Mesendoderm (in vitro differentiated cells): ENCODE measurements around the gene HK2.

Source experiments
- DNase-seq: peaks from one replicate; pipeline ENCODE4 v3.0.0; 2013
- H2AK5ac ChIP-seq: 2 replicates; pipeline ENCODE4 v1.6.1; 2013; ENCODE audit warnings: low read length, inconsistent platforms
- H2BK120ac ChIP-seq: 2 replicates; pipeline ENCODE4 v1.6.1; 2013; ENCODE audit warnings: low read depth, mild to moderate bottlenecking, low read length, moderate library complexity, mixed read lengths
- H2BK15ac ChIP-seq: replicated peaks from 2 replicates; pipeline ENCODE4 v1.6.1; 2013; ENCODE audit warnings: low read depth, mild to moderate bottlenecking, moderate library complexity
- H2BK5ac ChIP-seq: 2 replicates; pipeline ENCODE4 v1.6.1; 2013; ENCODE audit warnings: low read length, inconsistent platforms
- H3K18ac ChIP-seq: 2 replicates; pipeline ENCODE4 v1.6.1; 2013; ENCODE audit warnings: mild to moderate bottlenecking, low read length, mixed read lengths
- H3K23ac ChIP-seq: one replicate; pipeline ENCODE4 v1.6.1; 2013; ENCODE audit warnings: low read length
- H3K27ac ChIP-seq: 2 replicates; pipeline ENCODE4 v1.5.1; 2013; ENCODE audit warnings: low read depth, mild to moderate bottlenecking, inconsistent platforms, low read length, moderate library complexity
- H3K27me3 ChIP-seq: 2 replicates; pipeline ENCODE4 v1.6.1; 2013; ENCODE audit warnings: low read length, control low read depth, mild to moderate bottlenecking, inconsistent platforms; ENCODE audit not compliant: insufficient read depth, poor library complexity
- H3K36me3 ChIP-seq: 2 replicates; pipeline ENCODE4 v1.6.1; 2013; ENCODE audit warnings: low read length, inconsistent platforms; ENCODE audit not compliant: control insufficient read depth, insufficient read depth
- H3K4ac ChIP-seq: one replicate; pipeline ENCODE4 v1.6.1; 2013; ENCODE audit warnings: low read depth, mild to moderate bottlenecking, low read length, moderate library complexity
- H3K4me1 ChIP-seq: 2 replicates; pipeline ENCODE4 v1.6.1; 2013; ENCODE audit warnings: low read depth, low read length, inconsistent platforms; ENCODE audit not compliant: control insufficient read depth
- H3K4me2 ChIP-seq: 2 replicates; pipeline ENCODE4 v1.6.1; 2013; ENCODE audit warnings: low read length
- H3K4me3 ChIP-seq: 2 replicates; pipeline ENCODE4 v1.5.1; 2013; ENCODE audit warnings: mild to moderate bottlenecking, low read length
- H3K56ac ChIP-seq: one replicate; pipeline ENCODE4 v1.6.1; 2013; ENCODE audit warnings: low read length
- H3K79me1 ChIP-seq: 2 replicates; pipeline ENCODE4 v1.6.1; 2013; ENCODE audit warnings: low read length, inconsistent platforms
- H3K79me2 ChIP-seq: 2 replicates; pipeline ENCODE4 v1.6.1; 2013; ENCODE audit warnings: mild to moderate bottlenecking, low read length; ENCODE audit not compliant: control insufficient read depth, insufficient read depth
- H3K9ac ChIP-seq: 2 replicates; pipeline ENCODE4 v1.6.1; 2013; ENCODE audit warnings: low read length, inconsistent platforms
- H4K5ac ChIP-seq: one replicate; pipeline ENCODE4 v1.6.1; 2013; ENCODE audit warnings: low read length
- H4K8ac ChIP-seq: one replicate; pipeline ENCODE4 v1.6.1; 2013; ENCODE audit warnings: low read depth, mild to moderate bottlenecking, control low read depth, low read length, moderate library complexity
- WGBS: extraction: QIAGEN DNeasy Blood & Tissue Kit; methylation state at CpG from one replicate; pipeline ENCODE4 v1.1.7; 2013; ENCODE audit warnings: low lambda C conversion rate, missing lambda C conversion rate; ENCODE audit not compliant: insufficient coverage; ENCODE audit errors: extremely low coverage; 5-methylcytosine and 5-hydroxymethylcytosine counted together

The HK2 gene

GRCh38 chr2:74817304-74817675, 16.6 kb upstream of the HK2 start:
- WGBS = no CpG with 5 or more reads among the region's 1 CpG
- Histone ChIP-seq H4K8ac (no peak overlapping the region), H4K5ac (no peak overlapping the region), H3K27me3 (no peaks in the 10 kb centered on the region), H2BK5ac (no peak overlapping the region), H2BK120ac (no peak overlapping the region), H3K4me1 (peaks cover 9% of the 10 kb centered on the region), H3K4me3 (no peak overlapping the region), H3K36me3 (no peaks in the 10 kb centered on the region), H2AK5ac (no peak overlapping the region), H3K79me1 (no peaks in the 10 kb centered on the region), H3K56ac (no peak overlapping the region), H3K4ac (no peak overlapping the region), H3K4me2 (no peak overlapping the region), H2BK15ac (no peak overlapping the region), H3K79me2 (no peaks in the 10 kb centered on the region), H3K27ac (no peak overlapping the region), H3K9ac (no peak overlapping the region), H3K23ac (no peak overlapping the region), H3K18ac (no peak overlapping the region)
- DNase-seq = no peak

GRCh38 chr2:74819702-74820101, 14.2 kb upstream of the HK2 start:
- no peak overlapping the region for H2BK120ac ChIP-seq
- H2BK15ac ChIP-seq = no peak overlapping the region
- no peaks in the 10 kb centered on the region for H3K79me1 ChIP-seq
- no peak overlapping the region for H3K4ac ChIP-seq
- no peak overlapping the region for H3K9ac ChIP-seq
- H3K27me3 ChIP-seq = no peaks in the 10 kb centered on the region
- H3K27ac ChIP-seq = no peak overlapping the region
- H3K23ac ChIP-seq = no peak overlapping the region
- H3K18ac ChIP-seq = no peak overlapping the region
- H2AK5ac ChIP-seq = no peak overlapping the region
- DNase-seq = no peak
- H4K5ac ChIP-seq = no peak overlapping the region
- no peaks in the 10 kb centered on the region for H3K36me3 ChIP-seq
- H3K4me3 ChIP-seq = no peak overlapping the region
- no peak overlapping the region for H3K4me2 ChIP-seq
- no peaks in the 10 kb centered on the region for H3K79me2 ChIP-seq
- no peak overlapping the region for H4K8ac ChIP-seq
- no peak overlapping the region for H3K56ac ChIP-seq
- no peak overlapping the region for H2BK5ac ChIP-seq
- H3K4me1 ChIP-seq = peaks cover 9% of the 10 kb centered on the region

GRCh38 chr2:74821177-74822126, 12.5 kb upstream of the HK2 start:
- Histone ChIP-seq H3K18ac (no peak overlapping the region), H4K8ac (no peak overlapping the region), H3K4me1 (peaks cover 3% of the 10 kb centered on the region), H3K23ac (no peak overlapping the region), H3K4me2 (no peak overlapping the region), H3K56ac (no peak overlapping the region), H3K79me2 (no peaks in the 10 kb centered on the region), H2AK5ac (no peak overlapping the region), H2BK5ac (no peak overlapping the region), H3K27me3 (no peaks in the 10 kb centered on the region), H3K4me3 (no peak overlapping the region), H3K27ac (no peak overlapping the region), H2BK120ac (no peak overlapping the region), H3K9ac (no peak overlapping the region), H3K4ac (no peak overlapping the region), H2BK15ac (no peak overlapping the region), H3K36me3 (no peaks in the 10 kb centered on the region), H3K79me1 (no peaks in the 10 kb centered on the region), H4K5ac (no peak overlapping the region)
- no peak for DNase-seq
- WGBS = no CpG with 5 or more reads among the region's 3 CpGs

- Histone ChIP-seq H3K4me3 (no peak overlapping the region), H3K27ac (peak overlapping the region; percentile 72), H3K36me3 (no peaks in the 10 kb centered on the region), H3K18ac (no peak overlapping the region), H3K23ac (no peak overlapping the region), H3K4ac (no peak overlapping the region), H2AK5ac (no peak overlapping the region), H3K4me1 (peaks cover 3% of the 10 kb centered on the region), H3K27me3 (no peaks in the 10 kb centered on the region), H4K5ac (no peak overlapping the region), H2BK5ac (no peak overlapping the region), H4K8ac (no peak overlapping the region), H2BK120ac (no peak overlapping the region), H3K79me1 (no peaks in the 10 kb centered on the region), H2BK15ac (no peak overlapping the region), H3K79me2 (no peaks in the 10 kb centered on the region), H3K9ac (no peak overlapping the region), H3K56ac (no peak overlapping the region), H3K4me2 (no peak overlapping the region)
- no CpG with 5 or more reads among the region's 3 CpGs for WGBS
- DNase-seq = peak; percentile 76
Measured at GRCh38 chr2:74822771-74823566, 11.0 kb upstream of the HK2 start.

GRCh38 chr2:74824679-74825078, 9.2 kb upstream of the HK2 start:
- H3K56ac ChIP-seq = no peak overlapping the region
- no peaks in the 10 kb centered on the region for H3K27me3 ChIP-seq
- H3K4me3 ChIP-seq = no peak overlapping the region
- DNase-seq = no peak
- H2BK5ac ChIP-seq = no peak overlapping the region
- WGBS = no CpG with 5 or more reads among the region's 4 CpGs
- H3K4me1 ChIP-seq = peaks cover 3% of the 10 kb centered on the region
- H2BK120ac ChIP-seq = no peak overlapping the region
- H3K79me1 ChIP-seq = no peaks in the 10 kb centered on the region
- no peak overlapping the region for H3K27ac ChIP-seq
- H3K23ac ChIP-seq = no peak overlapping the region
- H3K4ac ChIP-seq = no peak overlapping the region
- H3K79me2 ChIP-seq = no peaks in the 10 kb centered on the region
- H4K8ac ChIP-seq = no peak overlapping the region
- H3K9ac ChIP-seq = no peak overlapping the region
- H3K18ac ChIP-seq = no peak overlapping the region
- no peak overlapping the region for H2BK15ac ChIP-seq
- no peak overlapping the region for H2AK5ac ChIP-seq
- no peak overlapping the region for H4K5ac ChIP-seq
- no peak overlapping the region for H3K4me2 ChIP-seq
- H3K36me3 ChIP-seq = no peaks in the 10 kb centered on the region
